Measurements from ENCODE around the gene GAPDHS.

DNA sequence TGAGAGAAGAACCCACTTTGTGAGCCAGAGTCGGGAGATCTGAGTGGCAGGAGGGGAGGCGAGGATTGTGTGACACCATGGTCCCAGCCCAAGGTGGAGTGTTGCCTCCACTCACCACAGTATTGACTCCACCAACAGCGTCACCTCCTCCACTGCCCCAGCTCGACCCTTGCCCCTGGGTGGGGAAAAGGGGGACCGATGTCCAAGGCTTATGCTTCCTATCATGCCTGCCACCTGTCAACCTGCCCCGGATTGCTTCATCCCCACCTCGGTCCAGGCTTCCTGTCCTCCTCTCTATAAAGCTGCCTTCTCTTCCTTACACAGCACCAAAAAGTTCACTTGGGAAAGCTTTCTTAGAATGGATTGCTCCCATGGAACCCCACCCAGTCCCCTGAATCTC is 27.2 kb upstream of the GAPDHS start:
- TF ChIP-seq, protein P1, sequence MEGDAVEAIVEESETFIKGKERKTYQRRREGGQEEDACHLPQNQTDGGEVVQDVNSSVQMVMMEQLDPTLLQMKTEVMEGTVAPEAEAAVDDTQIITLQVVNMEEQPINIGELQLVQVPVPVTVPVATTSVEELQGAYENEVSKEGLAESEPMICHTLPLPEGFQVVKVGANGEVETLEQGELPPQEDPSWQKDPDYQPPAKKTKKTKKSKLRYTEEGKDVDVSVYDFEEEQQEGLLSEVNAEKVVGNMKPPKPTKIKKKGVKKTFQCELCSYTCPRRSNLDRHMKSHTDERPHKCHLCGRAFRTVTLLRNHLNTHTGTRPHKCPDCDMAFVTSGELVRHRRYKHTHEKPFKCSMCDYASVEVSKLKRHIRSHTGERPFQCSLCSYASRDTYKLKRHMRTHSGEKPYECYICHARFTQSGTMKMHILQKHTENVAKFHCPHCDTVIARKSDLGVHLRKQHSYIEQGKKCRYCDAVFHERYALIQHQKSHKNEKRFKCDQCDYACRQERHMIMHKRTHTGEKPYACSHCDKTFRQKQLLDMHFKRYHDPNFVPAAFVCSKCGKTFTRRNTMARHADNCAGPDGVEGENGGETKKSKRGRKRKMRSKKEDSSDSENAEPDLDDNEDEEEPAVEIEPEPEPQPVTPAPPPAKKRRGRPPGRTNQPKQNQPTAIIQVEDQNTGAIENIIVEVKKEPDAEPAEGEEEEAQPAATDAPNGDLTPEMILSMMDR (conservative IDR thresholded peaks at IDR 0.05 in 1 of 2, IDR thresholded peaks at IDR 0.05 in 1 of 2; ENCODE audit: extremely low read depth in 1 of 2, insufficient read depth in 1 of 2, low read depth in 1 of 2, low read length in 2 of 2): no peak
- TF ChIP-seq EZH2 (IDR thresholded peaks at IDR 0.05; ENCODE audit: borderline replicate concordance, low read length): no peak
